NOMO-1 (cell line): ENCODE measurements around the gene ISM1.
"Not testable (repeated sequence)": the region's sequence is repeated elsewhere in the genome, so short reads cannot be mapped to it uniquely, and the experiment has no call there.

ENCODE experiments used
- DNase-seq, 2 experiments: peaks; one replicate each; lab custom pipeline; 2025; ENCODE audit not compliant: unreplicated experiment in 2 of 2; lab: John Stamatoyannopoulos, UW

The ISM1 gene

DNA sequence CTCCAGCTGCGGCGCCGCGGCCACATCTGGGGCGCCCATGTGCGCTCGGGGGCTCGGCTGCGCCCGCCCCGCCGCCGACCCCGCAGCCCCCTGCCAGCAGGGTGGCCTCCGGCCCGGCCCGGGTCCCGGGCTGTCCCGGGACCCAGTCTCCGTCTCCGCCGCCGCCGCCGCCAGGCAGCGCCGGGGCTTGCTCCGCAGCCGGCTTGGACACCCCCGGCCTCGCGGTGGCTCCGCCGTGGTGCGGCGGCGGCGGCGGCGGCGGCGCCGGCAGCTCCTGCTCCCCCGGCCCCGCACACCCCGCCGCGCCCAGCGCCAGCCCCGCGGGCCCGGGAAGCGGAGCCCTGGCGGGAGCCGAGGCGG lies 219 bp downstream of the ISM1 start:
- no peak for DNase-seq

DNA sequence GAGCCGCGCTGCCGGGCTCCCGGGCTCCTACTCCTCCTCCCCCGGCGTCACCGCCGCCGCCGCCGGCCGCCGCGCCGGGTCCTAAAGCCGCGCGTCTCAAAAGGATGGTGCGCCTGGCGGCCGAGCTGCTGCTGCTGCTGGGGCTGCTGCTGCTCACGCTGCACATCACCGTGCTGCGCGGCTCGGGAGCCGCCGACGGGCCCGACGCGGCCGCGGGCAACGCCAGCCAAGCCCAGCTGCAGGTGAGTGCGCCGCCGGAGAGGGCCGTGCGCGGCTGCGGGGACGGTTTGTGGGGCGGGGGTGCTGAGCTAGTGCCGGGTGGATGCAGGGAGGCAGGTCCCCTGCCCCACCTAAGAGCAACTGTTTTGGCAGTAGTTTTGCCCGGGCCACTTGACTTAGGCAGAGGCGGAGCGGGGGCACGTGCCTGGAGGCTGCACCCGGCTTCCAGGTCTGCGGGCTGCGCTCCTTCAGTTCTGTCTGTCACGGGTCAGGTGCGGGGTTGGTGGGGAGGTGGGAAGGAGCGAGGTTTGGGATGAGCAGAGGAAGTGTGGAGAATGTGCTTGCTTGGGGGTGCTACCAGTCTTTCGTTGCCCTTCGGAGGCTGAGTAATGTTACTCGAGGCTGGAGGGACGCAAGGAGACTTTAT lies 722 bp downstream of the ISM1 start:
- peak in 1 of 2 experiments; percentile 23 for DNase-seq

DNA sequence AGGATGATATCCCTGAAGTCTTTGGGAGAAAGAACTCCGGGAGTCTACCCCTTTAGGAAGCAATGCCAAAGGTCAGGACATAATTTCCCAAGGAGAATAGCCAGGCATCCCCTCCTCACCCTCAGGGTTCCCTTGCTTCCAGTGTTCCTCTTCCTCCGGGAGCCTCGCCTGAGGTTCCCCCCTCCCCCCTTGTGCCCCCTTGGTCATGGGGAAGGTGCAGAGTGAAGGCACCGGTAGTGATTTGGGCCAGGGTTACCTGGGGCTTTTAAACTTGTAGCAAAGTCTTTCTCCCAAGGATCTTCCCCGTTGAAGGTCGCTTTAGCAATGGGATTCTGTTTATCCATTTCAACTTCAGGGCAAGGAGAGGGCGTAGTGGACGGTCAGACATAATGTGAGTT lies 1.2 kb downstream of the ISM1 start:
- DNase-seq: no peak

DNA sequence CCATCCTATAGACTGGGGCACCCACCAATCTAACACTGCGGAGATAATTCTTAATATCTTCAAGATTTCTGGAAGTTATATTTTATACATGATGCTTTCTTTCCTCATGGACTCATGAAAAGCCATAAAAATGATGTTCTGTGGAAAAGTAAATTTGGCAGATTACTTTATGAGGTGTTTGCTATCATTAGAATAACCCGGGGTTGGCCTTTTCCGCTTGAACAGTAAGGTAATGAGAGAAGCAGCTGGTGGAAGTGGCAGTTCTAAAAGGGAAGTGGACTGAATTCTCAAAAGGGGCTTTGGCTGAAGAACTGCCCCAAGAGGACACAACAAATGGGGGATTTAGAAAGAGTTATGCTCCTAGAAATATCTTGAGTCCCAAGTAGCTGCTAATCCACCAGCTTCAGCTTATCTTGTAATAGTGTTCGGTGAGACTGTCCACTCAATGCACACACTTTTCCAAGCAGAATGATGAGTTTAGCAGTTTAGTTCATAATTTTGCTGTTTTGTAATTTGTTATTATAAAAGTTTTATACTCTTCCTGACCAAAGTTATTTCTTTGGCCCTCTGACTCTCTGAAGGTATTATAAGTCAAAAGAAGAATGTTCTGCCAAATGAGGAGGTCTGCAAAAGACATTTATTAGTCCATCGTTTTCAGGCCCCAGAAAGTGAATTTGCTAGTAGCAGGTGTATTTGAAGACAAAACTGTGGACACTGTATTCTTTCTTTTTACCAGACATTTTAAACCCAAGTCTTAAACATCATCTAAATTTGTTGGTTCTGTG lies 2.9 kb downstream of the ISM1 start:
- DNase-seq: no peak

DNA sequence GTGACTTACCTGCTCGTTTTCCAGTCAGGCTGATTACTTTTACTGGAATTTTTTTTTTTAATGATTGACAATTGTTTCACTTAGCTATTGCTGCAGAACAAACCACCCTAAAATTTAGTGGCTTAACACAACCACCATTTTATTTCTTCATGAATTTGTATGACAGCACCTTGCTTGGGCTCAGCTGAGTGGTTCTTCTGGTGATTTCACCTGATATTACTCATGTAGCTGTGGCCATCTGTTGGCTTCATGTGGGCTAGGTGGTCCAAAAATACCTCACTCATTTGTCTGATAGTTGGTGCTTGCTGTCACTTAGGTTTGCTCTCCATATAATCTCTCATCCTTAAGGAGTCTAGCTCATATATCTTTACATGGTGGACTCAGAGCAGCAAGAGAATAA lies 5.3 kb downstream of the ISM1 start:
- DNase-seq: no peak

DNA sequence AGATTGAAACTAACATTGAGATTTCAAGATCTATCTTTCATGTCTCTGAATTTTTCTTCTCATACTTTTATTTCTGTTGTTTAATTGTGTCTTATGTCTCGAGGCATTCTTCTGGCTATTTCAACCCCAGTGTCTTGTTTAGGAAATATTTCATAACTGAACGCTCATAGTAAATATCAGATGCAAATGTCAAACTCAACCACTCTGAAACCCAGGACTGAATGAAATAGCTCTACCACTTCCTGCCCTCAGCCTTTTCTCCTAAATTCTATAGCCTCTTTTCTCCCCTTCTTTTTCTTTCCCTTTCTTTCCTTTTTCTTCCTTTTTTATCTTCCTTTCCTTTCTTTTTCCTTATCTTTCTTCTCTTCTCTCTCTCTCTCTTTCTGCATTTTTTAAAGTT lies 7.7 kb downstream of the ISM1 start:
- no peak for DNase-seq

DNA sequence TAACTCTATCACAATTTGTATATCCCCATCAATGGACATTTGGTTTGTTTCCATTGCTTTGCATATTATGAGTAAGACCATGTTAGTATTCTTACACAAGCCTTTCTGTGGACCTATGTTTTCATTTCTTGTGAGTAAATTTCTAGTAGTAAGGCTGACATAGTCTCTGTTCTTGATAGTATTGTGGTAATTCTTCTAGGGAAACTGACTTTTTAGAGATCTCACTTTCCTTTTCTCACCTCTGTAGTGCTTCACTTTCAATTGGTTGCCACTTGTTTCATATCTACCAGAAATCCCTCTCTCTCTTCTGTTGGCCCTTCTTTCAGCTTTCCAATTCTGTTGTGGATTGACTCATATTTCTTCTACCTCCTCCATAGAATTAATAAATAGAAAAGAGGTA lies 8.5 kb downstream of the ISM1 start:
- no peak for DNase-seq

DNA sequence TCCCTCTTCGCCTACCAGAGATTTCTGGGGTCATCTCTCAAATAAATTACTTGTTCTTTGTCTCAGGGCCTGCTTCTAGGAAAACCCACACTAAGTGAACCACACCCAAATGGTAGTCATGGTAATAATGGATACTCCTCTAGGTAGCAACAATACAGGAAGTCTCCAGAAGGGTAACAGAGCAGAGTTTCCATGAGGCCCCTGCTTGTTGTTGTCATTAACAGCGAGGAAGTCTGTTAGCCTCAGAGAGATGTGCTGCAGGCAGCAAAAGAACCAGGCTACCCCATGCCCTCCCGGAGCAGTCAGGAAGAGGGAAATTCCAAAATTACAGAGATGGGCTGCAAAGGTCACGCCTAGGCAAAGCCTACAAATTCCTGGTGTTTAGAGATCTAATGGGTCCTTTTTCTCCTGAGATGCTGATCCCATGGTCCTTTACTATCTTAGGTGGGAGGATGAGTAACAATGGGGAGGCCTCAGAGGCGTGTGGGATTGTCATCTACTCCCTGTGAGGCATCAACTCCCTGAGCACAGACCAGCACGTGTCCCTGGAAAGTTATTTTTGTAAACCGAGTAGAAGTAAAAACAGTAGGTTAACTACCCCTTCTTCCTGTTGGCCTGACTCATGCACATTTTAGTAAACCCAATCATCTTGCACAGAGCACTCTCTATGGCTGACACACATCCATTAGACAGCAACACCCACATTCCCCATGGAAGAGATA lies 10.1 kb downstream of the ISM1 start:
- DNase-seq: no peak

DNA sequence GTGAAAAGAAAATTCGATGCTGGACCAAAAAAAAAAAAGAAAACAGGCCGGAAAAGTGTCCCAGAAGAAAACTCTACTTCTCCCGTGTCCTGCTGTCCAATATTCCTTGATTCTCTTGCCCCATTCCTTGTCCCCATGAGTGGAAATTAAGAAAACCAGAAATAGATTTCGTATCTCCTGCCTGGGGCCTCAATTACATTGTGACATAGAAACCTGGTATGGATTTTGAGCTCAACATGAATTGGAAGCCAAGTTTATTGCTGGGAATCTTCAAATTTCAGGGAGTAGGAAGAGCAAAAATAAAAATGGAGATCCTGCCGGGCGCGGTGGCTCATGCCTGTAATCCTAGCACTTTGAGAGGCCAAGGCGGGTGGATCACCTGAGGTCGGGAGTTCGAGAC lies 11.9 kb downstream of the ISM1 start:
- no peak for DNase-seq

DNA sequence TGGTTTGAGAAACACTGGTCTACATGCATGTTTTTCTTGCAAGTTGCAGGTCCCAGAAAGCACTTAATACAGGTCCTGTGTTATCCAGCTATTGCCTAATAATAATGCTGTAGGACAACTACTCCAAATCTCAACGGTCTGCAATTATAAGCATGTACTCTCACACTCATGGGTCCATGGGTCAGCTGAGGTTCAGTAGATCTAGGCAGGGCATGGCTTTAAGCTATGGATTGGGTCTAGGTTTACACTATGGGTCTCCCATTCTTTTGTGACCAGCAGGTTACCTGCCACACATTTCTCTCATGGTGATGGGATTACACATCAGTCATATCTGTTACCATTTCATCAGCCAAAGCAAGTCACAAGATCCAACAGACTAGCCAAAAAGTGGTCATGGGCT lies 13.9 kb downstream of the ISM1 start:
- no peak for DNase-seq

DNA sequence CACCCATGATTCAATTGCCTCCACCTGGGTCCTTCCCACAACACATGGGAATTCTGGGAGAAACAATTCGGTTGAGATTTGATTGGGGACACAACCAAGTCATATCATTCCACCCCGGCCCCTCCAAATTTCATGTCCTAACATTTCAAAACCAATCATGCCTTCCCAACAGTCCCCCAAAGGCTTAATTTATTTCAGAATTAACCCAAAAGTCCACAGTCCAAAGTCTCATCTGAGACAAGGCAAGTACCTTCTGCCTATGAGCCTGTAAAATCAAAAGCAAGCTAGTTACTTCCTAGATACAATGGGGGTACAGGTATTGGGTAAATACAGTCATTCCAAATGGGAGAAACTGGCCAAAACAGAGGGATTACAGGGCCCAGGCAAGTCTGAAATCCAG lies 15.3 kb downstream of the ISM1 start:
- DNase-seq: not testable (repeated sequence)

DNA sequence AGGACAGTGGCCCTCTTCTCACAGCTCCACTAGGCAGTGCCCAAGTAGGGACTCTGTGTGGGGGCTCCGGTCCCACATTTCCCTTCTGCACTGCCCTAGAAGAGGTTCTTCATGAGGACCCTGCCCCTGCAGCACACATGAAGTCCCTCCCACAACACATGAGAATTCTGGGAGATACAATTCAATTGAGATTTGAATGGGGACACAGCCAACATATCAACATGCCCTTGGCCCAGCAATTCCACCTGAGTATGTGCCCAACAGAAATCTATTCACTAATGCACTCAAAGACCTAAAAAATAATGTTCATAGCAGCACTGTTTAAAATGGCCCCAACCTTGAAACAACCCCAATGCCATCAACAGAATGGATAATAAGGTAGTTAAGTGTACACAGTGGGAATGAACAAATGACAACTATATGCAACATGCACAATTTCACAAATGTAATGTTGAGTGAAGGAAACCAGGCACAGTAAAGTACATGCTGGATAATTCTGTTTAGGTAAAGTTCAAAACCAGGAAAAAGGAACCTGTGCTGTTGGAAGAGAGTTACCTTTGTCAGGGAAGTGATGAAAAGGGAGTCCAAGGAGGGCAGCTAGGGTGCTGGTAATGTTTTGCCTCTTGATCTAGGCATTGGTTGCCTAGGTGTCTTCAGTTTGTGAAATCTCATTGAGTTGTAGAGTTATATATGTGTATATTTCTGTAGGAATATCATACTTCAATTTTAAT lies 16.1 kb downstream of the ISM1 start:
- no peak for DNase-seq

DNA sequence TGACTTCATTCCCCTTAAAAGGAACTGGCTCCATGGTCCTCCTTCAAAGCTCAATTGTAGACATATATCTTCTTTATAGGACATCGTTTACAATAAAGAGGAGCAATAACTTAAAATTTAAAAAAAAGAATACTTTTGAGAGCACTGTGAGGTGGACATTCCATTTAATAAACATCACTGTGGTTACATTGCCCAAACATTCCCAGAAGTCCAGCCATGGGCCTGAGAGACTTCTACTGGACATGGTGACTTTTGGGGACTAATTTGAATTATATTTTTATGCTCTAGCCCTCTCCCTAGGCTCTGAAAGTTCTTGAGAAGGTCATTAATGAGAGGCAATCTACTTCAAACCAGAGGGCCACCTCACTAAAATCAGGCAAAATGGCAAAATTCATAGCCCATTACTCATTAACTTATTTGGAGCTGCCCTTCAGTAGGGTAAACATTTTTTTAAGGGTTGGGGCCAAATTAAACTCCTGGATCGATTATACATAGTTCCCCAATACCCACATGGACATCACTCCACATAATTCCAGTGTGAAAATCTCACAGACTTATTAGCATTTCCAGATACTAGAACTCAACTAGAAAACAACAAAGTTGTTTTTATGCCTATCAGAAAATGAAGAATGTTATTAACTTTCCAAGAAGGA lies 17.1 kb downstream of the ISM1 start:
- DNase-seq: no peak

DNA sequence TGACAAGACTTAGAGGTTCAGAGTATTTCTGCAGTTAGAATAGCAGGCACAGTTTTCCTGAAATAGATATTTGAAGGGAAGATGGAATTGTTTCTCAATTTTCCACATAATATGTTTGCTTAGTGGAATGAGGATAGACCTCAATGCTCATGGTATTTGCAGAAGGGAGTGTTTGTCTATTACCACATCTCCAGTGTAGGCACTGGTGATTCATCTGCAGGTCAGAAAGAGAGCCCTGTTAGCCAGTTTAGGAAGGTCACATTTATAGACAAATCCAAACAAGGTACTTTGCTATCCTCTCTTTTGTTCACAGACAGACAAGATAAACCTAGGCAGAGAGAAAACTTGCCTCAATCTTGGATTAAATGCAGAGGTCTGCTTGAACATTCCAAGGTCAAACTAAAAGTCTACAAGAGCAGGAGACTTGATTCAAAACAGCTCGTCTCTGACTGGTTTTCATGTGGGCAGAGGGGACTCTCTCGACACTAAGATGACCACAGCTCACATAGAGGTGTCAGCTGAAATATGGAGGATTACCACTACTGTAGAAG lies 22.8 kb downstream of the ISM1 start:
- no peak for DNase-seq

DNA sequence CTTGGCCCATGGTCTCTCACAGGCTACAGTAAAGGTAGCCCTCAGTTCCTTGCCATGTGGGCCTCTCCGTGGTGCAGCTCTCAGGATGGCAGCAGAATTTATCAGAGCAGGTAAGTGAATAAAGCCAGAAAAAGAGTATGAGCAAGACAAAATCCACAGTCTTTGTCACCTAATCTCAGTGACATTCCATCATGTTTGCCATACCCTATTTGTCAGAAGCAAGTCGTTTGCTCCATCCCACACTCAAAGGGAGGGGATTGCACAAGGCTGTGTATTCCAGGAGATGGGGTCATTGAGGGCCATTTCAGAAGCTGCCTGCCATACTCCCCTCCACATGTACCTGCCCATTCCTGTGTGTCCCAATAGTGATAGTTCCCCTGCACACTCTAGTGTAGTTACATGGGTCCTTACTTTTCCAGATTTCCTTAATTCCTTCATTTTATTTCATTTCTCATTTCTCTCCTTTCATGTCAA lies 24.2 kb downstream of the ISM1 start:
- no peak for DNase-seq

DNA sequence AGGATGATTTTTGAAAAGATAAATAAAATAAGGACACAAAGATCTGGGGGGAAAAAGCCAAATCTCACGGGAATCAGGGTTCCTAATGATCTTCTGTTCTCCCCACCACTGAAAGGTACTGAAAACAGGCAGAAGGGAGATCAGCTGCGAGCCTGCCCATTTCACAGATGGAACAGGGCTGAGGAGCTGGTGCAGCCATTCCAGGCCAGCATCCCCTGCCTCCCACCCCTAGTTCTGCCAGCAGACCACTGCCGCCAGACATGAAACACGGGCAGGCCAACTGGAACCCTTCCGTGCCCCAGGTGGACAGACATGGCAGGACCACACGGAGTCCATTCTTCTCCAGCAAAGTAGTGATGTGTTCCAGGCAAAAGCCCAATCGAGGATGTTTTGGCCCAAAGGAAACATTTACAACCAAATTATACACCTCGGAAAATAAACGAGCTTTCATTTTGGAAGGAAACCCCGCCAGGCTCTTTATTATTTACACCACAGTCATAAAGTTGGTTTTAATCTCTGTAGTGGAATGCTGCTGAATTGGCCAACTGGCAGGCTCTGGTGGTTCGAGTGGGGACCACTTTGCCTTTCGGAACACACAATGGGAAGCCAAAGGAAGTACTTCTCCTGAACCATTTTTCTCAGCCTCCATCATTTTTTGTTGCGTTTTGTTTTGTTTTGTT lies 28.2 kb downstream of the ISM1 start:
- no peak for DNase-seq

DNA sequence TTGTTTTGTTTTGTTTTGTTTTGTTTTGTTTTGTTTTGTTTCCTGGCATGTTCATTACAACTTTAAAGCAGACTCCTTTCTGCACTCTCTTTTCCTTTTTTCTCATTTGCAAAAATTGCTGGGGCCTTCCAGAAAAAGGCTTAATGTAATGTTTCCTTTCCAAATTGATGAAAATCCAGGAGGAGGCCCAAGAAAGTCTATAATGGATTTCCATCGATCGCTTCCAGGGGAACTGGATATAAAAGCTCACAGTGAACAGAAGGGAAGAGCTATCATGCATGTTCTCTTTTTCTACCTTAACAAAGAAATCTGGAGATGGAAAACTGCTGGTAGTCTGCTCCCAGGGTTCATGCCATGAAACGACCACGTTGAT lies 28.7 kb downstream of the ISM1 start:
- DNase-seq: no peak

DNA sequence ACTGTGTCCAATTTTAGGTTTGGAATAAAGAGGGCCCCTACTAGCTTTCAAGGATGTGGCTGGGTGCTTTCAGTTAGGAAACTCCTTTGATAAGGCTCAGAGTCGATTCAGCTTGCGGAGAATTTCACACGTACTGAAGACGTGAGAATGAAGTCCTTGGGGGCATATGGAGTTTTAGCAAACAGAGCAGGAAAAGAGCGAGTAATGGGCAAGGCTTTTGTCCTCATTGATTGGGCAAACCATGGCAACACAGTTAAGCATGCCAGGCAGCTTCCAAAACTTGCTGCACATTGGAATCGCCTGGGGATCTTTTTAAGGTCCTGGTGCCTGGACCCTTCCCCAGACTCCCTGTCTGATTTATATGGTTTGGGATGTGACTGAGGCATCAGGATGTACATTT lies 29.2 kb downstream of the ISM1 start:
- no peak for DNase-seq

DNA sequence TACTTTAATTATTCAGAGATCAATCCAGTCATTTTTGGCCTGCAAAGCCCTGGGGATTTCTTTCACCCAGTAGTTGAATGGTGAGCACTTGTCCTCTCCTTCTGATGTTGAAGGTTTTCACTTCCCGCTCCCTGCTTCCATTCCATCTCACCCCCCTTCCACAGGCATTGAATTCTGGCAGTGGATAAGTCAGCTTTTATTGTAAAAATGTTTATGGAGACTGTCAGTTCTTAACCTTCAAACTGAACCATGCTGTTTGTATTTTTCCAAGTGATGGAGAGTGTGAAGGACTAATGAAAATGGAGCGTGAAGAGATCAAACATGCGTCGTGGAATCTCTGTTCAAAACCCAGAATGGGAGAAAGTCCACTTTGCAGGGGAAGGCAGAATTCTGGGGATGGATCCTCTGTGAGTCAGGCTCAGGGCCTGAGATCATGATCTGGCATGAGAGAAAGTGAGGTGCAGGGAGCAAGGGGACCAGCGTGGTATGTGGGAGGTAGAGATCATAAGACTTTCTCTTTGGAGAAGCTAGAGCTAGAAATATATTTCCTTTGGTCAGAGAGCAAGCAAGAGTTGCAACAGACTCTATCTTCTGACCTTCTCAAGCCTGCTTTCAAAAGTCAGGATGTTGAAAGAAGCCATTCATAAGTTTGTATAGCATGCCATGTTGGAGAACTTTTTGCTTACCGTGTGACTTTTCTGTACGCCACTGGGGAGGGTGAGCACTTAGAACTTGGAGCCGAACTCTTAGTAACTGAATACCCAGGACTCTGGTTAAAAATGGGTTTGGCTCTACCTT lies 30.2 kb downstream of the ISM1 start:
- no peak for DNase-seq
